22Rv1 (cell line): ENCODE measurements around the gene ZNF341.

Experiments used
- CTCF ChIP-seq: fragments of 450-650 bp; IDR thresholded peaks from 2 replicates; pipeline ENCODE4 v1.5.1; 2017; ENCODE audit warnings: mild to moderate bottlenecking
- ZFX ChIP-seq: fragments of 450-650 bp; IDR thresholded peaks from 2 replicates; pipeline ENCODE4 v1.6.1; 2017; ENCODE audit warnings: antibody characterized with exemption, borderline replicate concordance

- no peak for TF ChIP-seq CTCF
- no peak for TF ChIP-seq ZFX
Observed at GRCh38 chr20:33767777-33768138, 36.0 kb downstream of the ZNF341 start.
